ENCODE data around the gene ANKRD11.

Gene ANKRD11

GRCh38 chr16:89350701-89351380 lies 139.5 kb downstream of the ANKRD11 start:
- peaks cover 11 to 17% of the 10 kb centered on the region in 2 experiments for H3K4me1 ChIP-seq (ENCODE audit: control insufficient read depth in 1 of 2, insufficient read depth in 2 of 2, low read length in 2 of 2)
- H3K23ac ChIP-seq (ENCODE audit: low read length) = no peak overlapping the region
- no peaks in the 10 kb centered on the region for H3K27me3 ChIP-seq (ENCODE audit: insufficient read depth, low read length)
- peaks cover 20% of the 10 kb centered on the region for H3K79me2 ChIP-seq (ENCODE audit: control insufficient read depth, insufficient read depth, low read length, poor library complexity)
- H2AK5ac ChIP-seq (ENCODE audit: low read length) = no peak overlapping the region
- WGBS (ENCODE audit: extremely low coverage, insufficient coverage, insufficient read length) = no CpG with 5 or more reads among the region's 18 CpGs
- H3K9me3 ChIP-seq (ENCODE audit: insufficient read depth, low read depth, low read length) = peaks cover 3% of the 10 kb centered on the region
- H3K4me3 ChIP-seq (ENCODE audit: low read depth, low read length) = no peak overlapping the region
- H4K8ac ChIP-seq (ENCODE audit: low read depth, low read length) = no peak overlapping the region
- H2BK120ac ChIP-seq (ENCODE audit: insufficient read depth, low read length, poor library complexity) = no peak overlapping the region
- H3K9ac ChIP-seq (ENCODE audit: low read length) = no peak overlapping the region
- no peak overlapping the region for H3K14ac ChIP-seq (ENCODE audit: low read length)
- no peak overlapping the region for H4K12ac ChIP-seq (ENCODE audit: low read depth, low read length)
- no peak overlapping the region for H2AFZ ChIP-seq (ENCODE audit: insufficient read depth, low read length, poor library complexity)
- no peak overlapping the region for H3K27ac ChIP-seq (ENCODE audit: low read depth, low read length)
- no peak overlapping the region for H2BK12ac ChIP-seq (ENCODE audit: low read length)
- no peak overlapping the region for H4K91ac ChIP-seq (ENCODE audit: low read depth, low read length)
- H3K18ac ChIP-seq (ENCODE audit: low read length) = peak overlapping the region; percentile 25
- peaks cover 7 to 11% of the 10 kb centered on the region in 2 experiments for H3K36me3 ChIP-seq (ENCODE audit: control insufficient read depth in 1 of 2, insufficient read depth in 2 of 2, low read length in 2 of 2)
- H2BK5ac ChIP-seq (ENCODE audit: low read depth, low read length, poor library complexity) = no peak overlapping the region
- no peak for DNase-seq
- no peak overlapping the region for H3K4me2 ChIP-seq (ENCODE audit: low read length)
- no peaks in the 10 kb centered on the region for H3K79me1 ChIP-seq (ENCODE audit: low read length)
- H3K4ac ChIP-seq (ENCODE audit: low read depth, low read length) = peak overlapping the region; percentile 61

DNA sequence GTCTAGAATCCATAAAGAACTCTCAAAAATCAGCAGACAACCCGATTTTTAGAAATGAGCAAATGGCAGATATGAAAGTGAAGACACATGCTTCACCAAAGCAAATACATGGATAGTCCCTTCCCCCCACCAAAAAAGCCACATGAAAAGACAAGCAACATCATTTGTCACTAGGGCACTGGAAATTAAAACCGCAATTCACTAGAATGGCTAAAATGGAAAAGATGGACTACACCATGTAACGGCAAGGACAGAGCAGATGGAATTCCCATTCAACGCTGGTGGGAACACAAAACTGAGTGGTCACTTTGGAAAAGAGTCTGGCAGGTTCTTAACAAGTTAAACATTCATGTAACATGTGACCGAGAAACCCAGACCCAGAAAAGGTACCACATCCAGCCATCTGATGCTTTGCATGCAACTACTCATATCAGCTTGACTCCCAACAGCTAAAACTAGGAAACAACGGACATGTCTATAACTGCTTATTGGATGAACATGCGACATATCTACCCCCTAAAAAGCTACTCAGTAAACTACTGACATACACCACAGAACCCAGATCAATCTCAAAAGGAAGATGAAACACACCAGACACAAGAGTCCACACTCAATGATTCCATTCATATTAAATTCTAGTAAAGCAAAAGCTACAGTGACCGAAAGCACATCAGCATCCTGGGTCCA lies 140.3 kb downstream of the ANKRD11 start:
- H3K18ac ChIP-seq (ENCODE audit: low read length) = no peak overlapping the region
- no CpG with 5 or more reads among the region's 8 CpGs for whole genome bisulfite sequencing (ENCODE audit: extremely low coverage, insufficient coverage, insufficient read length)
- H3K79me1 ChIP-seq (ENCODE audit: low read length) = no peaks in the 10 kb centered on the region
- H4K8ac ChIP-seq (ENCODE audit: low read depth, low read length) = no peak overlapping the region
- no peak overlapping the region for H4K91ac ChIP-seq (ENCODE audit: low read depth, low read length)
- H3K4ac ChIP-seq (ENCODE audit: low read depth, low read length) = peak overlapping the region; percentile 61
- H3K4me2 ChIP-seq (ENCODE audit: low read length) = no peak overlapping the region
- H3K9me3 ChIP-seq (ENCODE audit: insufficient read depth, low read depth, low read length) = peaks cover 3% of the 10 kb centered on the region
- H3K79me2 ChIP-seq (ENCODE audit: control insufficient read depth, insufficient read depth, low read length, poor library complexity) = peaks cover 16% of the 10 kb centered on the region
- no peak overlapping the region for H2AK5ac ChIP-seq (ENCODE audit: low read length)
- DNase-seq = no peak
- H3K4me3 ChIP-seq (ENCODE audit: low read depth, low read length) = no peak overlapping the region
- H3K23ac ChIP-seq (ENCODE audit: low read length) = no peak overlapping the region
- no peak overlapping the region for H2BK5ac ChIP-seq (ENCODE audit: low read depth, low read length, poor library complexity)
- H3K36me3 ChIP-seq (ENCODE audit: control insufficient read depth in 1 of 2, insufficient read depth in 2 of 2, low read length in 2 of 2) = peaks cover 6 to 10% of the 10 kb centered on the region in 2 experiments
- no peak overlapping the region for H2AFZ ChIP-seq (ENCODE audit: insufficient read depth, low read length, poor library complexity)
- H3K9ac ChIP-seq (ENCODE audit: low read length) = no peak overlapping the region
- peaks cover 11 to 17% of the 10 kb centered on the region in 2 experiments for H3K4me1 ChIP-seq (ENCODE audit: control insufficient read depth in 1 of 2, insufficient read depth in 2 of 2, low read length in 2 of 2)
- H2BK12ac ChIP-seq (ENCODE audit: low read length) = no peak overlapping the region
- H3K27ac ChIP-seq (ENCODE audit: low read depth, low read length) = no peak overlapping the region
- H3K27me3 ChIP-seq (ENCODE audit: insufficient read depth, low read length) = no peaks in the 10 kb centered on the region
- H3K14ac ChIP-seq (ENCODE audit: low read length) = no peak overlapping the region
- no peak overlapping the region for H2BK120ac ChIP-seq (ENCODE audit: insufficient read depth, low read length, poor library complexity)
- H4K12ac ChIP-seq (ENCODE audit: low read depth, low read length) = no peak overlapping the region

- Histone ChIP-seq H3K79me1 (ENCODE audit: low read length) (no peaks in the 10 kb centered on the region), H4K8ac (ENCODE audit: low read depth, low read length) (no peak overlapping the region), H3K18ac (ENCODE audit: low read length) (no peak overlapping the region), H2BK12ac (ENCODE audit: low read length) (no peak overlapping the region), H3K4me1 (ENCODE audit: control insufficient read depth in 1 of 2, insufficient read depth in 2 of 2, low read length in 2 of 2) (peaks cover 20 to 31% of the 10 kb centered on the region in 2 experiments), H3K9me3 (ENCODE audit: insufficient read depth, low read depth, low read length) (peaks cover 6% of the 10 kb centered on the region), H2AFZ (ENCODE audit: insufficient read depth, low read length, poor library complexity) (no peak overlapping the region), H3K9ac (ENCODE audit: low read length) (no peak overlapping the region), H3K27ac (ENCODE audit: low read depth, low read length) (no peak overlapping the region), H3K27me3 (ENCODE audit: insufficient read depth, low read length) (no peaks in the 10 kb centered on the region), H3K4ac (ENCODE audit: low read depth, low read length) (peak overlapping the region; percentile 35), H4K12ac (ENCODE audit: low read depth, low read length) (no peak overlapping the region), H3K79me2 (ENCODE audit: control insufficient read depth, insufficient read depth, low read length, poor library complexity) (peaks cover 19% of the 10 kb centered on the region), H2BK5ac (ENCODE audit: low read depth, low read length, poor library complexity) (no peak overlapping the region), H3K4me2 (ENCODE audit: low read length) (no peak overlapping the region), H3K4me3 (ENCODE audit: low read depth, low read length) (no peak overlapping the region), H3K14ac (ENCODE audit: low read length) (no peak overlapping the region), H2BK120ac (ENCODE audit: insufficient read depth, low read length, poor library complexity) (no peak overlapping the region), H2AK5ac (ENCODE audit: low read length) (no peak overlapping the region), H4K91ac (ENCODE audit: low read depth, low read length) (no peak overlapping the region), H3K23ac (ENCODE audit: low read length) (no peak overlapping the region), H3K36me3 (ENCODE audit: control insufficient read depth in 1 of 2, insufficient read depth in 2 of 2, low read length in 2 of 2) (peaks cover 5 to 10% of the 10 kb centered on the region in 2 experiments)
- WGBS (ENCODE audit: extremely low coverage, insufficient coverage, insufficient read length) = no CpG with 5 or more reads among the region's 4 CpGs
- no peak for DNase-seq
Measured at GRCh38 chr16:89347807-89348206, 142.6 kb downstream of the ANKRD11 start.

DNA sequence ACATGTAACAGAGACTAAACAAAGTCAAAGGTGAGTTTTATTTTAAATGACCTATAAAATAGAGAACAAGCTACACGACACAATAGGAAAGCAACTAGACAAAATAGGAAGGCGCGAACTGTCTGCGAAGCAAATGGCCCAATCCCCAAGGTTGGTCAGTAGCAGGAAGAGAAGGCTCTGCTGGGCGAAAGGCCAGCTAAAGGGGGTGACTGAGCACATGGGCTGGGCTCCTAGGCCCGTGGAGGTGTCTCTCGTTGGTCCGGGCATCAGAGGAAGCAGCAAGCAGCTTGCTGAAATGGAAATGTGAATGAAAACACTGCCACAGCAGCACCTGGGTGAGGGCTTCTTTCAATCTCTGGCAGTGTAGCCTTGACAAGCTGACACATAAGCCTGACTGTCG lies 143.5 kb downstream of the ANKRD11 start:
- H3K4ac ChIP-seq (ENCODE audit: low read depth, low read length) = peak overlapping the region; percentile 22
- H2AFZ ChIP-seq (ENCODE audit: insufficient read depth, low read length, poor library complexity) = no peak overlapping the region
- peaks cover 14 to 24% of the 10 kb centered on the region in 2 experiments for H3K4me1 ChIP-seq (ENCODE audit: control insufficient read depth in 1 of 2, insufficient read depth in 2 of 2, low read length in 2 of 2)
- no peak overlapping the region for H3K4me2 ChIP-seq (ENCODE audit: low read length)
- no peak overlapping the region for H2BK5ac ChIP-seq (ENCODE audit: low read depth, low read length, poor library complexity)
- no peak overlapping the region for H4K12ac ChIP-seq (ENCODE audit: low read depth, low read length)
- H3K4me3 ChIP-seq (ENCODE audit: low read depth, low read length) = no peak overlapping the region
- H3K36me3 ChIP-seq (ENCODE audit: control insufficient read depth in 1 of 2, insufficient read depth in 2 of 2, low read length in 2 of 2) = peaks cover 3 to 10% of the 10 kb centered on the region in 2 experiments
- H2BK120ac ChIP-seq (ENCODE audit: insufficient read depth, low read length, poor library complexity) = no peak overlapping the region
- DNase-seq = no peak
- no peak overlapping the region for H4K8ac ChIP-seq (ENCODE audit: low read depth, low read length)
- H3K79me1 ChIP-seq (ENCODE audit: low read length) = no peaks in the 10 kb centered on the region
- H3K79me2 ChIP-seq (ENCODE audit: control insufficient read depth, insufficient read depth, low read length, poor library complexity) = peaks cover 21% of the 10 kb centered on the region
- H3K27me3 ChIP-seq (ENCODE audit: insufficient read depth, low read length) = no peaks in the 10 kb centered on the region
- no peak overlapping the region for H2BK12ac ChIP-seq (ENCODE audit: low read length)
- no peak overlapping the region for H3K9ac ChIP-seq (ENCODE audit: low read length)
- no peak overlapping the region for H4K91ac ChIP-seq (ENCODE audit: low read depth, low read length)
- peaks cover 6% of the 10 kb centered on the region for H3K9me3 ChIP-seq (ENCODE audit: insufficient read depth, low read depth, low read length)
- no peak overlapping the region for H2AK5ac ChIP-seq (ENCODE audit: low read length)
- no peak overlapping the region for H3K14ac ChIP-seq (ENCODE audit: low read length)
- no peak overlapping the region for H3K18ac ChIP-seq (ENCODE audit: low read length)
- no peak overlapping the region for H3K23ac ChIP-seq (ENCODE audit: low read length)
- WGBS (ENCODE audit: extremely low coverage, insufficient coverage, insufficient read length) = no CpG with 5 or more reads among the region's 9 CpGs
- no peak overlapping the region for H3K27ac ChIP-seq (ENCODE audit: low read depth, low read length)

All from trophoblast cell (in vitro differentiated cells and primary cell).